ENCODE results near the gene RALGAPB. TPM values are rescaled to one million over a fixed set of nuclear protein-coding genes. Genes with fewer than 3 reads are reported as not detected.

Gene RALGAPB
- total and polyA plus RNA-seq, 2 of the 13 experiments (the other 11 are each of a cell fraction or from before 2014, with no cell fraction given) = 17.6 to 30.6 TPM

GRCh38 chr20:38585404-38586180 is 112.9 kb downstream of the RALGAPB start:
- ATAC-seq = peak; percentile 94
- in situ Hi-C loops (cut with HindIII; ENCODE audit: extremely low pct_ligation_motif_present, low pct_unique_long_range_greater_than_20kb) = no loop called here
- H3K4me1 ChIP-seq (ENCODE audit: insufficient read depth, low read length) = peaks cover 54% of the 10 kb centered on the region
- FAIRE-seq = peak; percentile 97
- intact Hi-C loops (cut with micrococcal nuclease; ENCODE audit: unreplicated experiment) = loop anchor here (1.0 kb wide), 1 partner anchor 20 kb away; no protein-coding TSS in a partner anchor
- H3K27ac ChIP-seq (ENCODE audit: extremely low read length, insufficient read depth, low read length) = peak overlapping the region; percentile 67
- peaks cover 0 to 1% of the 10 kb centered on the region in 2 experiments; a peak in 3 of 5 replicates for H3K27me3 ChIP-seq (ENCODE audit: control insufficient read depth in 1 of 2, insufficient read depth in 2 of 2, low read length in 2 of 2)
- DNase-seq (ENCODE audit: low spot score) = peak; percentile 96
- H2AFZ ChIP-seq (ENCODE audit: low read length) = peak overlapping the region; percentile 78
- BruUV-seq (replicated peaks) = TSS peak; percentile 61
- peak overlapping the region; percentile 77 for H3K4me2 ChIP-seq (ENCODE audit: low read depth, low read length)
- no peaks in the 10 kb centered on the region for H4K20me1 ChIP-seq (ENCODE audit: insufficient read depth, low read length)
- H3K4me3 ChIP-seq (replicated peaks in 1 of 3; ENCODE audit: insufficient read depth in 1 of 3, low read depth in 2 of 3, low read length in 3 of 3) = peak overlapping the region in 1 of 3 experiments; percentile 40; a peak in 2 of 6 replicates
- H3K79me2 ChIP-seq (ENCODE audit: insufficient read depth, low read length) = no peaks in the 10 kb centered on the region
- ChIA-PET CTCF (ENCODE audit: low intra/inter-chr PET ratio, low total read pairs) (no interaction called here), POLR2A (interaction anchor here (1.2 kb wide), 1 partner anchor 19 kb away, joined by 3 read pairs; no protein-coding TSS in a partner anchor)
- no peaks in the 10 kb centered on the region for H3K36me3 ChIP-seq (replicated peaks in 1 of 2; ENCODE audit: control insufficient read depth in 1 of 2, insufficient read depth in 2 of 2, low read length in 2 of 2)
- no peaks in the 10 kb centered on the region for H3K9me3 ChIP-seq (ENCODE audit: low read length)
- 23% methylated on average over 10 of the region's 10 CpGs for WGBS (ENCODE audit: low lambda C conversion rate)
- peak overlapping the region; percentile 25 for H3K9ac ChIP-seq (ENCODE audit: insufficient read depth, low read depth, low read length)
- TF ChIP-seq, protein P1, sequence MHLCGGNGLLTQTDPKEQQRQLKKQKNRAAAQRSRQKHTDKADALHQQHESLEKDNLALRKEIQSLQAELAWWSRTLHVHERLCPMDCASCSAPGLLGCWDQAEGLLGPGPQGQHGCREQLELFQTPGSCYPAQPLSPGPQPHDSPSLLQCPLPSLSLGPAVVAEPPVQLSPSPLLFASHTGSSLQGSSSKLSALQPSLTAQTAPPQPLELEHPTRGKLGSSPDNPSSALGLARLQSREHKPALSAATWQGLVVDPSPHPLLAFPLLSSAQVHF (CRISPR knock-in tag; IDR thresholded peaks at IDR 0.05) = no peak
- no peak for TF ChIP-seq CCAR2 (optimal IDR thresholded peaks at IDR 0.05; ENCODE audit: low read depth, low read length)
- peak; percentile 78; the same call in 1 of the 2 replicates for TF ChIP-seq JUND (CRISPR knock-in tag; IDR thresholded peaks at IDR 0.05)
- no peak for TF ChIP-seq ZFYVE20 (CRISPR knock-in tag; IDR thresholded peaks at IDR 0.05; ENCODE audit: borderline replicate concordance, low read depth)
- TF ChIP-seq MAF1 (CRISPR knock-in tag; IDR thresholded peaks at IDR 0.05; ENCODE audit: borderline replicate concordance) = no peak
- TF ChIP-seq GPBP1L1 (CRISPR knock-in tag; IDR thresholded peaks at IDR 0.05) = no peak
- no peak for TF ChIP-seq ZMAT3 (CRISPR knock-in tag; conservative IDR thresholded peaks at IDR 0.05)
- no peak for TF ChIP-seq ZBTB42 (CRISPR knock-in tag; IDR thresholded peaks at IDR 0.05)
- TF ChIP-seq TCF7 (IDR thresholded peaks at IDR 0.05; ENCODE audit: low read depth) = peak; percentile 67
- no peak for TF ChIP-seq ZNF562 (CRISPR knock-in tag; IDR thresholded peaks at IDR 0.05; ENCODE audit: borderline replicate concordance)
- no peak for TF ChIP-seq ZFAT (CRISPR knock-in tag; conservative IDR thresholded peaks at IDR 0.05)
- peak; percentile 89 for TF ChIP-seq ZNF343 (CRISPR knock-in tag; IDR thresholded peaks at IDR 0.05)
- peak; percentile 94 for TF ChIP-seq ZFX (CRISPR knock-in tag; IDR thresholded peaks at IDR 0.05; ENCODE audit: low read depth)
- TF ChIP-seq ZNF766 (CRISPR knock-in tag; IDR thresholded peaks at IDR 0.05; ENCODE audit: borderline replicate concordance) = no peak
- peak; percentile 67 for TF ChIP-seq ZNF567 (CRISPR knock-in tag; IDR thresholded peaks at IDR 0.05; ENCODE audit: borderline replicate concordance)
- TF ChIP-seq ZNF800 (CRISPR knock-in tag; IDR thresholded peaks at IDR 0.05) = no peak; the same call in 1 of the 2 replicates
- no peak for TF ChIP-seq PREB (CRISPR knock-in tag; IDR thresholded peaks at IDR 0.05)
- TF ChIP-seq ARHGAP35 (CRISPR knock-in tag; IDR thresholded peaks at IDR 0.05; ENCODE audit: borderline replicate concordance) = no peak; the same call in 1 of the 2 replicates
- no peak for TF ChIP-seq ZNF878 (CRISPR knock-in tag; IDR thresholded peaks at IDR 0.05)
